GM12872 (cell line): ENCODE measurements around the gene CFAP53.

Experiments used
- CTCF ChIP-seq: IDR thresholded peaks from 3 replicates; pipeline ENCODE4 v1.5.1; 2011; ENCODE audit warnings: low read depth, mild to moderate bottlenecking, low read length, moderate library complexity; ENCODE audit not compliant: insufficient read depth

CFAP53 gene

GRCh38 chr18:50240080-50240563 is 26.2 kb downstream of the CFAP53 start:
- no peak for TF ChIP-seq CTCF

- TF ChIP-seq CTCF = no peak
Observed at GRCh38 chr18:50232419-50232818, 33.9 kb downstream of the CFAP53 start.

GRCh38 chr18:50231621-50232020 is 34.7 kb downstream of the CFAP53 start:
- no peak for TF ChIP-seq CTCF

GRCh38 chr18:50218432-50219197 is 47.7 kb downstream of the CFAP53 start:
- TF ChIP-seq CTCF = peak; percentile 65

GRCh38 chr18:50209311-50209710 is 57.0 kb downstream of the CFAP53 start:
- TF ChIP-seq CTCF = no peak

GRCh38 chr18:50207722-50208121 is 58.6 kb downstream of the CFAP53 start:
- TF ChIP-seq CTCF = no peak

GRCh38 chr18:50203801-50204604 is 62.3 kb downstream of the CFAP53 start:
- peak; percentile 63 for TF ChIP-seq CTCF
